Tibial nerve (tissue), 4 donors: Measurements from ENCODE around the gene DGUOK. TPM values are rescaled to one million over a fixed set of nuclear protein-coding genes. Genes with fewer than 3 reads are reported as not detected.

Experiments
- DNase-seq, 2 donors: peaks; one replicate each; pipeline ENCODE4 v3.0.0-alpha.2; 2019; ENCODE audit warnings: low spot score in 2 of 2
- H3K27ac ChIP-seq, 4 donors: fragments of 200-600 bp; sonication (generic) in 3 of 4; one replicate each; pipeline ENCODE4 v1.5.1; 2017 to 2019; ENCODE audit warnings: mild to moderate bottlenecking in 1 of 4
- H3K27me3 ChIP-seq, 2 donors: fragments of 200-600 bp; sonication (generic) in 1 of 2; one replicate each; pipeline versions ENCODE4 v1.5.1 to v1.6.0; 2017 to 2019
- H3K36me3 ChIP-seq, 3 donors: fragments of 200-600 bp; sonication (generic); one replicate each; pipeline ENCODE4 v1.5.1; 2018 to 2019
- H3K4me1 ChIP-seq, 4 donors: fragments of 200-600 bp; sonication (generic) in 3 of 4; one replicate each; pipeline ENCODE4 v1.5.1; 2017 to 2019
- H3K4me3 ChIP-seq, 4 donors: fragments of 200-600 bp; sonication (generic) in 3 of 4; one replicate each; pipeline ENCODE4 v1.5.1; 2017 to 2019; ENCODE audit warnings: mild to moderate bottlenecking in 1 of 4, moderate library complexity in 1 of 4
- H3K9me3 ChIP-seq, 4 donors: fragments of 200-600 bp; sonication (generic) in 3 of 4; one replicate each; pipeline ENCODE4 v1.5.1; 2017 to 2019
- EP300 ChIP-seq, 2 donors: sonication (generic); formaldehyde crosslinking; IDR thresholded peaks; one replicate each; pipeline ENCODE4 v1.6.1; 2017; ENCODE audit warnings: antibody characterized with exemption in 2 of 2, mild to moderate bottlenecking in 1 of 2
- POLR2A ChIP-seq, 2 donors: fragments of 450-650 bp; IDR thresholded peaks; one replicate each; pipeline ENCODE4 v1.6.1; 2017; ENCODE audit warnings: antibody characterized with exemption in 2 of 2, mild to moderate bottlenecking in 2 of 2, moderate library complexity in 2 of 2
- WGBS, 2 donors: methylation state at CpG; one replicate each; pipeline ENCODE4 v1.1.5; 2018; 5-methylcytosine and 5-hydroxymethylcytosine counted together
- total RNA-seq, 4 donors: library from RNA; depleted of rRNA; stranded (reverse); fragments of >200 nt; gene quantifications; one replicate each; pipeline ENCODE4 v1.1.0, GENCODE V29; 2016
- TF ChIP-seq, protein P1 (sequence below), 5 experiments: fragments of 200-600 bp in 3 of 5; fragments of 450-650 bp in 2 of 5; sonication (generic) in 3 of 5; IDR thresholded peaks; one replicate each; pipeline ENCODE4 v1.5.1; 2016 to 2019; ENCODE audit warnings: antibody characterized with exemption in 5 of 5, mild to moderate bottlenecking in 3 of 5, moderate library complexity in 2 of 5

Gene DGUOK
- total RNA-seq, 4 donors from 2014 or later = 36.9 to 63.9 (median 44.0) TPM

DNA sequence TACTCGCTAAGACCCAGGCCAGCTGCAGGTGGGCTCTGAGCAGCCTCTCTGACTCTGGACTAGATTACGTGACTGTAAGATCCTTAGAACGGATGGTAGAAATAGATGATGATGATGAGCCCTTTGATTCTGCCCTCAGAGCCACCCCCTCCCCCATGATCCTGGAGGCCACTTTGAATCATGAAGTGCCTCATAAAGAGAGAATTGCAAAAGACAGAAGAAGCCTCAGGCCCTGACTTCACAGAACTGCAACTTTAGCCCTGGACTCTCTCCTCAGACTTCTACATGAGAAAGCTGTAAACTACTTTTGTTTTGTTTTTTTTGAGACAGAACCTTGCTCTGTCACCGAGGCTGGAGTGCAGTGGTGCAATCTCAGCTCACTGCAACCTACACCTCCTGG lies 42.7 kb downstream of the DGUOK start:
- peaks cover 0 to 24% (median 15%) of the 10 kb centered on the region in 4 donors for H3K4me1 ChIP-seq
- WGBS, 2 donors = 79 to 81% methylated on average over 4 of the region's 4 CpGs
- H3K27ac ChIP-seq = no peak overlapping the region
- no peak overlapping the region for H3K4me3 ChIP-seq
- H3K36me3 ChIP-seq = no peaks in the 10 kb centered on the region
- no peaks in the 10 kb centered on the region for H3K9me3 ChIP-seq
- TF ChIP-seq, protein P1, sequence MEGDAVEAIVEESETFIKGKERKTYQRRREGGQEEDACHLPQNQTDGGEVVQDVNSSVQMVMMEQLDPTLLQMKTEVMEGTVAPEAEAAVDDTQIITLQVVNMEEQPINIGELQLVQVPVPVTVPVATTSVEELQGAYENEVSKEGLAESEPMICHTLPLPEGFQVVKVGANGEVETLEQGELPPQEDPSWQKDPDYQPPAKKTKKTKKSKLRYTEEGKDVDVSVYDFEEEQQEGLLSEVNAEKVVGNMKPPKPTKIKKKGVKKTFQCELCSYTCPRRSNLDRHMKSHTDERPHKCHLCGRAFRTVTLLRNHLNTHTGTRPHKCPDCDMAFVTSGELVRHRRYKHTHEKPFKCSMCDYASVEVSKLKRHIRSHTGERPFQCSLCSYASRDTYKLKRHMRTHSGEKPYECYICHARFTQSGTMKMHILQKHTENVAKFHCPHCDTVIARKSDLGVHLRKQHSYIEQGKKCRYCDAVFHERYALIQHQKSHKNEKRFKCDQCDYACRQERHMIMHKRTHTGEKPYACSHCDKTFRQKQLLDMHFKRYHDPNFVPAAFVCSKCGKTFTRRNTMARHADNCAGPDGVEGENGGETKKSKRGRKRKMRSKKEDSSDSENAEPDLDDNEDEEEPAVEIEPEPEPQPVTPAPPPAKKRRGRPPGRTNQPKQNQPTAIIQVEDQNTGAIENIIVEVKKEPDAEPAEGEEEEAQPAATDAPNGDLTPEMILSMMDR (IDR thresholded peaks at IDR 0.05) = no peak
- no peak for TF ChIP-seq POLR2A (IDR thresholded peaks at IDR 0.05)
- TF ChIP-seq EP300 (IDR thresholded peaks at IDR 0.05) = no peak
- H3K27me3 ChIP-seq = no peaks in the 10 kb centered on the region
- DNase-seq = no peak

DNA sequence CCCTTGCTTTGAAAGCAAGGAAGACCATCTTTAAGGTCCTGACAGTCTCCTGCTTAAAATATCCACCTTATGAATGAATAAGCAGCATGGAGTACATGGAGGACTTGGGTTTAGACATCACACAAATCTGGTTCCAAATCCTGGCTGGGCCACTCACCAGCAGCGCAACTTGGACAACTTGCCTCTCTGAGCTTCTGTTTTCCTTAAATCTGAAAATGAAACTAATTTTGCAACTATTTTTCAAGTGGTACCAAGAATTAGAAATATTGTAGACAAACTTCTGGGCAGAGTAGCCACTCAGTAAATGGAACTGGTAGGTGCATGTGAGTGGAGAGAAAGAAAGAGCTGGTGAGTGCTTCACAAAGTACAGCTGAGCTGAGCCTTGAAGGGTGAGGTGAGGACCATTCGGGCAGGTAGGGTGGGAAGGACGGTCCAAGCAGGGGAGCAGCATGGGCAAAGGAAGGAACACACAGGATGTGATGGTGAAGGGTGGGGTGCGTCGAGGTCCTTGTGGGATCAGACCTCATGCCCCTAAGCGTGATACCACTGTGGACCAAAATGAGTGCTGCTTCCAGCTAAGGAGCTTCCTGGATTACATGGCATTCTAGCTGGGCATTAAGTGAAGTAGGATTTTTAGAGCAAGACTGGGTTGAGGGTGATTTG lies 43.6 kb downstream of the DGUOK start:
- Histone ChIP-seq H3K9me3 (no peaks in the 10 kb centered on the region), H3K4me3 (no peak overlapping the region), H3K36me3 (no peaks in the 10 kb centered on the region), H3K4me1 (peaks cover 0 to 24% (median 15%) of the 10 kb centered on the region in 4 donors), H3K27ac (peak overlapping the region in 2 of 4 donors; percentile 14 to 40), H3K27me3 (no peaks in the 10 kb centered on the region)
- TF ChIP-seq, protein P1 (IDR thresholded peaks at IDR 0.05) = no peak
- TF ChIP-seq POLR2A (IDR thresholded peaks at IDR 0.05) = no peak
- 81 to 87% methylated on average over 6 of the region's 6 CpGs for WGBS, 2 donors
- no peak for DNase-seq

DNA sequence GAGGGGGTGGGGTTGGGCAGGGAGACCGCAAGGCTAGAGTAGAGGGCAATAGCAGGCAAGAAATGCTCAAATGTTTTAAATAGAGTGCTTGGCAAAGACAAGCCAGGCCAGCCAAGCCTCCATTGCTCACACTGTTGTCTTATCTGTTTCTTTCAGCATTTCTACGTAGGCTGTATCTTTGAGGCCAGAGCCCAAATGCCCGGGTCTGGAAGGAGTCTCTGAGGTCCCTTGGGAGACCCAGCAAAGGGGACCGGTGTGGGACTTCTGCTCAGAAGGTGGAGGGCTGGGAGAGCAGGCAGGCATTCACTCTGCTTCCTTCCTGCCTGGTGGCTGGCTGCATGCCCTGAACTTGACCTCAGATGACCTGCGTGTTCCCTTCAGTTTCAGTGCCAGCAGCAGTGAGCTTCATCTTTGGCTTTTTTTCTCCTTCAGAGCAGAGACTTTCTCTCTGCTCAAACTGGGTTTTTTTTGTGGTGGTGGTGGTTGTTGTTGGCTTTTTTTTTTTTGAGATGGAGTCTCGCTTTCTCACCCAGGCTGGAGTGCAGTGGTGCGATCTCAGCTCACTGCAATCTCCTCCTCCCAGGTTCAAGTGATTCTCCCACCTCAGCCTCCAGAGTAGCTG lies 44.3 kb downstream of the DGUOK start:
- Histone ChIP-seq H3K4me1 (peaks cover 0 to 24% (median 15%) of the 10 kb centered on the region in 4 donors), H3K9me3 (no peaks in the 10 kb centered on the region), H3K36me3 (no peaks in the 10 kb centered on the region), H3K4me3 (no peak overlapping the region), H3K27ac (peak overlapping the region in 2 of 4 donors; percentile 14 to 40), H3K27me3 (no peaks in the 10 kb centered on the region)
- DNase-seq = peak; percentile 67 to 78
- WGBS, 2 donors = 21 to 31% methylated on average over 7 of the region's 7 CpGs
- TF ChIP-seq EP300 (IDR thresholded peaks at IDR 0.05) = peak in 1 of 2 donors; percentile 49
- TF ChIP-seq, protein P1 (IDR thresholded peaks at IDR 0.05) = no peak
- no peak for TF ChIP-seq POLR2A (IDR thresholded peaks at IDR 0.05)

DNA sequence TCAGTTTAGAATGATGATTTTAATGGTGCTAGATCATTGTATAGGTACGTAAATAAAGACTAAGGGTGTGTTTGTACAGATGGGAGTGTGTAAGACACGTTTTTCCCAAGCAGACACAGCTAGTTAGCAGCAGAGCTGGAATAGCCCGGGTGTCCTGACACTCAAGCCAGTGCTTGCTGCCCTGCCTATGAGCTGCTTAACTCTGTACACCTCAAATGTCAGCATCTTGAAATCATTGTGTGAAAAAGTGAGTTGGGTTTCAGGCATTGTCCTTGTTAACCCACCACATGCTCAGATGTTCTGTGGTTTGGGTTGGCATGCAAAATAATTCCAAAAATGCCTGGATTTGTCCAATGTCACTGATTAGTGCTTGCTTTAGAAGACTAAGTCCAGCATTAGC lies 45.0 kb downstream of the DGUOK start:
- Histone ChIP-seq H3K27ac (no peak overlapping the region), H3K27me3 (no peaks in the 10 kb centered on the region), H3K4me1 (peaks cover 0 to 24% (median 15%) of the 10 kb centered on the region in 4 donors), H3K9me3 (no peaks in the 10 kb centered on the region), H3K36me3 (no peaks in the 10 kb centered on the region), H3K4me3 (no peak overlapping the region)
- no peak for TF ChIP-seq EP300 (IDR thresholded peaks at IDR 0.05)
- no peak for TF ChIP-seq POLR2A (IDR thresholded peaks at IDR 0.05)
- TF ChIP-seq, protein P1 (IDR thresholded peaks at IDR 0.05) = no peak
- 67% methylated on average over 3 of the region's 3 CpGs for WGBS, 2 donors
- no peak for DNase-seq

DNA sequence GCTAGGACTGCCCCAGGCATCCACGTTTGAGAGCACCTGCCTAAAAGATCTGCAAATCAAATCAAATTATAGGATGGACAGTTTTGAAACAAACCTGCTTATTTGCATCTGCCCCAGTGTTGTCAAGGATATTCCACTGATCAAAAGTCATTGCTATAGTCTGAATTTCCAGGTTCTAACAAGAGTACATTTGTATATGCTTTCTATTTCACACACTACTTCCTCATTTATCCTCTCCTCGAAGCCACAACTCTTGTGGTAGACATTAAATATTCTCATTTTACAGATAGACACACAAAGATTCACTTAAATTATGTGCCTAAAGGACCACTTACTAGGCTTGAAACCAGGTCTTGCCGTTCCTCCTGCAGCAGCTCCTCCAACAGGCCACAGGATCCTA lies 46.2 kb downstream of the DGUOK start:
- Histone ChIP-seq H3K4me3 (no peak overlapping the region), H3K9me3 (no peaks in the 10 kb centered on the region), H3K4me1 (peaks cover 0 to 24% (median 15%) of the 10 kb centered on the region in 4 donors), H3K27ac (no peak overlapping the region), H3K36me3 (no peaks in the 10 kb centered on the region), H3K27me3 (peaks cover 0 to 2% of the 10 kb centered on the region in 2 donors)
- WGBS, 2 donors = 66 to 67% methylated on average over 3 of the region's 3 CpGs
- no peak for DNase-seq
- no peak for TF ChIP-seq EP300 (IDR thresholded peaks at IDR 0.05)
- TF ChIP-seq, protein P1 (IDR thresholded peaks at IDR 0.05) = no peak
- TF ChIP-seq POLR2A (IDR thresholded peaks at IDR 0.05) = no peak
